Activated T-cell treated with anti-CD3 and anti-CD28 coated beads, Interleukin-2, amount 50 U/mL, for 4 hours (primary cell): ENCODE data around the gene METTL5. TPM values are rescaled to one million over a fixed set of nuclear protein-coding genes. Genes with fewer than 3 reads are reported as not detected.
A peak's percentile ranks its signal among the peaks of the same experiment; 100 is the strongest.

Experiments used
- ATAC-seq, 2 donors: fragments of 200-7000 bp; cut with Tn5 transposase; one replicate each; pipeline ENCODE4 v1.10.0; 2021
- DNase-seq: peaks from one replicate; pipeline ENCODE4 v3.0.0-alpha.2; 2020
- H3K27me3 Mint-ChIP-seq: one replicate; pipeline ENCODE4 v1.8.0; 2021; ENCODE audit warnings: low read depth, mixed read lengths
- H3K36me3 Mint-ChIP-seq: one replicate; pipeline ENCODE4 v1.8.0; 2022; ENCODE audit warnings: mixed read lengths; ENCODE audit not compliant: insufficient read depth
- H3K4me1 Mint-ChIP-seq: one replicate; pipeline ENCODE4 v1.8.0; 2021; ENCODE audit warnings: low read depth, mixed read lengths
- H3K4me3 Mint-ChIP-seq: one replicate; pipeline ENCODE4 v1.8.0; 2021; ENCODE audit warnings: mild to moderate bottlenecking, moderate library complexity, mixed read lengths
- H3K9me3 Mint-ChIP-seq: one replicate; pipeline ENCODE4 v1.8.0; 2021; ENCODE audit warnings: mixed read lengths
- total RNA-seq, 3 donors: library from RNA; stranded (reverse); gene quantifications; one replicate each; pipeline ENCODE4 v1.2.1, GENCODE V29; 2021

Gene METTL5
- total RNA-seq, 3 donors from 2014 or later, result 115 to 138 (median 129) TPM

- Mint-ChIP-seq H3K36me3 (no peaks in the 10 kb centered on the region), H3K4me3 (no peak overlapping the region), H3K4me1 (no peaks in the 10 kb centered on the region), H3K9me3 (no peaks in the 10 kb centered on the region), H3K27me3 (peaks cover 12% of the 10 kb centered on the region)
- no peak for ATAC-seq
- DNase-seq, result no peak
Observed at GRCh38 chr2:169781249-169782013, 43.3 kb downstream of the METTL5 start.

- DNase-seq (no peak), ATAC-seq (no peak)
- Mint-ChIP-seq H3K4me3 (no peak overlapping the region), H3K36me3 (no peaks in the 10 kb centered on the region), H3K27me3 (peaks cover 12% of the 10 kb centered on the region), H3K4me1 (no peaks in the 10 kb centered on the region), H3K9me3 (no peaks in the 10 kb centered on the region)
Observed at GRCh38 chr2:169778446-169778845, 46.3 kb downstream of the METTL5 start.

GRCh38 chr2:169776252-169776761 is 48.4 kb downstream of the METTL5 start:
- Mint-ChIP-seq H3K27me3 (peaks cover 5% of the 10 kb centered on the region), H3K4me3 (no peak overlapping the region), H3K4me1 (no peaks in the 10 kb centered on the region), H3K9me3 (no peaks in the 10 kb centered on the region), H3K36me3 (no peaks in the 10 kb centered on the region)
- no peak for ATAC-seq
- no peak for DNase-seq

- DNase-seq (no peak), ATAC-seq (no peak)
- Mint-ChIP-seq H3K36me3 (no peaks in the 10 kb centered on the region), H3K9me3 (no peaks in the 10 kb centered on the region), H3K27me3 (peaks cover 3% of the 10 kb centered on the region), H3K4me1 (no peaks in the 10 kb centered on the region), H3K4me3 (no peak overlapping the region)
Observed at GRCh38 chr2:169775765-169776164, 48.9 kb downstream of the METTL5 start.

- no peak for ATAC-seq
- Mint-ChIP-seq H3K4me1 (no peaks in the 10 kb centered on the region), H3K9me3 (no peaks in the 10 kb centered on the region), H3K36me3 (no peaks in the 10 kb centered on the region), H3K4me3 (no peak overlapping the region), H3K27me3 (peaks cover 3% of the 10 kb centered on the region)
- DNase-seq, result no peak
Observed at GRCh38 chr2:169775354-169775753, 49.4 kb downstream of the METTL5 start.

GRCh38 chr2:169772651-169773050 is 52.1 kb downstream of the METTL5 start:
- Mint-ChIP-seq H3K4me3 (no peak overlapping the region), H3K9me3 (no peaks in the 10 kb centered on the region), H3K36me3 (no peaks in the 10 kb centered on the region), H3K4me1 (peaks cover 4% of the 10 kb centered on the region), H3K27me3 (peaks cover 5% of the 10 kb centered on the region)
- DNase-seq, result no peak
- ATAC-seq, result no peak

GRCh38 chr2:169771612-169772011 is 53.1 kb downstream of the METTL5 start:
- DNase-seq (no peak), ATAC-seq (no peak)
- no peak overlapping the region for H3K4me3 Mint-ChIP-seq
- no peaks in the 10 kb centered on the region for H3K36me3 Mint-ChIP-seq
- H3K9me3 Mint-ChIP-seq, result no peaks in the 10 kb centered on the region
- peaks cover 8% of the 10 kb centered on the region for H3K27me3 Mint-ChIP-seq
- peaks cover 8% of the 10 kb centered on the region for H3K4me1 Mint-ChIP-seq

GRCh38 chr2:169771021-169771420 is 53.7 kb downstream of the METTL5 start:
- Mint-ChIP-seq H3K4me3 (no peak overlapping the region), H3K27me3 (peaks cover 8% of the 10 kb centered on the region), H3K36me3 (no peaks in the 10 kb centered on the region), H3K9me3 (no peaks in the 10 kb centered on the region), H3K4me1 (peaks cover 8% of the 10 kb centered on the region)
- ATAC-seq (no peak), DNase-seq (no peak)

- ATAC-seq (peak; percentile 35 to 62), DNase-seq (peak; percentile 33)
- Mint-ChIP-seq H3K27me3 (peaks cover 8% of the 10 kb centered on the region), H3K4me1 (peaks cover 8% of the 10 kb centered on the region), H3K36me3 (no peaks in the 10 kb centered on the region), H3K9me3 (no peaks in the 10 kb centered on the region), H3K4me3 (peak overlapping the region; percentile 77)
Observed at GRCh38 chr2:169768262-169768995, 56.3 kb downstream of the METTL5 start.

- Mint-ChIP-seq H3K27me3 (peaks cover 10% of the 10 kb centered on the region), H3K4me3 (peak overlapping the region; percentile 45), H3K4me1 (peaks cover 8% of the 10 kb centered on the region), H3K36me3 (no peaks in the 10 kb centered on the region), H3K9me3 (no peaks in the 10 kb centered on the region)
- ATAC-seq (peak; percentile 43 to 49), DNase-seq (peak; percentile 48)
Observed at GRCh38 chr2:169767243-169767888, 57.3 kb downstream of the METTL5 start.

- ATAC-seq, result no peak
- Mint-ChIP-seq H3K27me3 (peaks cover 10% of the 10 kb centered on the region), H3K4me1 (peaks cover 8% of the 10 kb centered on the region), H3K9me3 (no peaks in the 10 kb centered on the region), H3K4me3 (no peak overlapping the region), H3K36me3 (no peaks in the 10 kb centered on the region)
- no peak for DNase-seq
Observed at GRCh38 chr2:169765523-169765922, 59.2 kb downstream of the METTL5 start.

- no peak overlapping the region for H3K4me3 Mint-ChIP-seq
- ATAC-seq (no peak), DNase-seq (no peak)
- H3K27me3 Mint-ChIP-seq, result peaks cover 2% of the 10 kb centered on the region
- no peaks in the 10 kb centered on the region for H3K9me3 Mint-ChIP-seq
- no peaks in the 10 kb centered on the region for H3K36me3 Mint-ChIP-seq
- no peaks in the 10 kb centered on the region for H3K4me1 Mint-ChIP-seq
Observed at GRCh38 chr2:169761970-169762292, 62.8 kb downstream of the METTL5 start.
